CD4-positive, alpha-beta T cell (primary cell): ENCODE measurements around the gene C14orf180. TPM values are rescaled to one million over a fixed set of nuclear protein-coding genes. Genes with fewer than 3 reads are reported as not detected.

Experiments
- ATAC-seq: fragments of 200-7000 bp; cut with Tn5 transposase; one replicate; pipeline ENCODE4 v1.10.0; 2022; ENCODE audit warnings: mild to moderate bottlenecking; ENCODE audit not compliant: poor library complexity
- CTCF ChIA-PET: fragments of 350-600 bp; sonication (Branson Sonifier 250); formaldehyde crosslinking; loops from one replicate; lab custom pipeline; 2021; ENCODE audit warnings: antibody characterized with exemption, inconsistent platforms; lab: Charles Lee
- POLR2A ChIA-PET: fragments of 350-600 bp; sonication (Branson Sonifier 250); formaldehyde crosslinking; loops from one replicate; lab custom pipeline; 2021; ENCODE audit warnings: antibody characterized with exemption, inconsistent platforms; lab: Charles Lee
- DNase-seq, 14 experiments: peaks; one replicate each; pipeline ENCODE4 v3.0.0-alpha.2; 2013 to 2020; ENCODE audit warnings: mixed read lengths in 2 of 14
- H3K27ac ChIP-seq, 2 donors: one replicate each; pipeline versions ENCODE4 v1.5.1 to v1.7.0; 2013; ENCODE audit warnings: low read length in 2 of 2, low read depth in 1 of 2, mild to moderate bottlenecking in 1 of 2
- H3K27me3 ChIP-seq, 2 experiments: 1 replicate in 1 of 2; 2 replicates in 1 of 2; pipeline versions ENCODE4 v1.6.1 to v1.7.0; 2013; ENCODE audit warnings: low read length in 2 of 2, control low read depth in 1 of 2, mild to moderate bottlenecking in 1 of 2, moderate library complexity in 1 of 2; ENCODE audit not compliant: insufficient read depth in 2 of 2, control insufficient read depth in 1 of 2
- H3K36me3 ChIP-seq: one replicate; pipeline ENCODE4 v1.6.1; 2013; ENCODE audit warnings: low read length, control low read depth; ENCODE audit not compliant: insufficient read depth
- H3K4me1 ChIP-seq: one replicate; pipeline ENCODE4 v1.6.1; 2013; ENCODE audit warnings: low read length, control low read depth; ENCODE audit not compliant: insufficient read depth
- H3K4me3 ChIP-seq: one replicate; pipeline ENCODE4 v1.5.1; 2013; ENCODE audit warnings: mild to moderate bottlenecking, low read length, moderate library complexity
- H3K9me3 ChIP-seq, 2 experiments: 1 replicate in 1 of 2; 2 replicates in 1 of 2; pipeline versions ENCODE4 v1.6.1 to v1.7.0; 2013; ENCODE audit warnings: low read length in 2 of 2, mild to moderate bottlenecking in 2 of 2, control low read depth in 1 of 2, moderate library complexity in 1 of 2; ENCODE audit not compliant: control insufficient read depth in 1 of 2, insufficient read depth in 1 of 2
- H3K27ac Mint-ChIP-seq: one replicate; pipeline ENCODE4 v1.8.0; 2020; ENCODE audit warnings: mixed read lengths
- H3K27me3 Mint-ChIP-seq: one replicate; pipeline ENCODE4 v1.8.0; 2021; ENCODE audit warnings: mixed read lengths
- H3K36me3 Mint-ChIP-seq: one replicate; pipeline ENCODE4 v1.8.0; 2021; ENCODE audit warnings: low read depth, mixed read lengths
- H3K4me1 Mint-ChIP-seq: one replicate; pipeline ENCODE4 v1.8.0; 2021; ENCODE audit warnings: low read depth, mixed read lengths
- H3K4me3 Mint-ChIP-seq: one replicate; pipeline ENCODE4 v1.8.0; 2020; ENCODE audit warnings: mild to moderate bottlenecking, mixed read lengths
- H3K9me3 Mint-ChIP-seq: one replicate; pipeline ENCODE4 v1.8.0; 2020; ENCODE audit warnings: mixed read lengths
- intact Hi-C, 2 experiments: fragments of 100-400 bp; cut with DNase I in 1 of 2; cut with micrococcal nuclease in 1 of 2; formaldehyde crosslinking; loops; one replicate each; pipeline versions ENCODE4 v1.15.1 to v1.9.0; 2023 to 2025; cut with DNase I, micrococcal nuclease
- total RNA-seq, 174 experiments: library from RNA in 2 of 174; stranded (reverse) in 2 of 174; gene quantifications; one replicate each; pipeline ENCODE4 v1.2.3 and lab custom pipeline; 2021 to 2026
- TF ChIP-seq, protein P1 (sequence below): fragments of 200-600 bp; IDR thresholded peaks from one replicate; pipeline ENCODE4 v1.8.0; 2022; ENCODE audit warnings: antibody characterized with exemption, mild to moderate bottlenecking

C14orf180 gene
- total RNA-seq, 2 experiments from 2014 or later = not detected

GRCh38 chr14:104591031-104591430 is 11.5 kb downstream of the C14orf180 start:
- Histone ChIP-seq H3K9me3 (peaks cover 0 to 8% of the 10 kb centered on the region in 2 experiments), H3K27me3 (no peaks in the 10 kb centered on the region), H3K36me3 (no peaks in the 10 kb centered on the region), H3K4me3 (no peak overlapping the region), H3K4me1 (no peaks in the 10 kb centered on the region), H3K27ac (no peak overlapping the region)
- ChIA-PET POLR2A (no interaction called here), CTCF (interaction anchor here (0.6 kb wide), 1 partner anchor 336 kb away, joined by 4 read pairs; no protein-coding TSS in a partner anchor)
- Mint-ChIP-seq H3K27me3 (peaks cover 12% of the 10 kb centered on the region), H3K9me3 (no peaks in the 10 kb centered on the region), H3K36me3 (no peaks in the 10 kb centered on the region), H3K4me1 (no peaks in the 10 kb centered on the region), H3K27ac (no peak overlapping the region), H3K4me3 (no peak overlapping the region)
- TF ChIP-seq, protein P1, sequence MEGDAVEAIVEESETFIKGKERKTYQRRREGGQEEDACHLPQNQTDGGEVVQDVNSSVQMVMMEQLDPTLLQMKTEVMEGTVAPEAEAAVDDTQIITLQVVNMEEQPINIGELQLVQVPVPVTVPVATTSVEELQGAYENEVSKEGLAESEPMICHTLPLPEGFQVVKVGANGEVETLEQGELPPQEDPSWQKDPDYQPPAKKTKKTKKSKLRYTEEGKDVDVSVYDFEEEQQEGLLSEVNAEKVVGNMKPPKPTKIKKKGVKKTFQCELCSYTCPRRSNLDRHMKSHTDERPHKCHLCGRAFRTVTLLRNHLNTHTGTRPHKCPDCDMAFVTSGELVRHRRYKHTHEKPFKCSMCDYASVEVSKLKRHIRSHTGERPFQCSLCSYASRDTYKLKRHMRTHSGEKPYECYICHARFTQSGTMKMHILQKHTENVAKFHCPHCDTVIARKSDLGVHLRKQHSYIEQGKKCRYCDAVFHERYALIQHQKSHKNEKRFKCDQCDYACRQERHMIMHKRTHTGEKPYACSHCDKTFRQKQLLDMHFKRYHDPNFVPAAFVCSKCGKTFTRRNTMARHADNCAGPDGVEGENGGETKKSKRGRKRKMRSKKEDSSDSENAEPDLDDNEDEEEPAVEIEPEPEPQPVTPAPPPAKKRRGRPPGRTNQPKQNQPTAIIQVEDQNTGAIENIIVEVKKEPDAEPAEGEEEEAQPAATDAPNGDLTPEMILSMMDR = no peak
- intact Hi-C loops = no loop called here
- ATAC-seq = no peak
- DNase-seq = no peak

GRCh38 chr14:104591506-104592291 is 12.1 kb downstream of the C14orf180 start:
- peaks cover 0 to 8% of the 10 kb centered on the region in 2 experiments for H3K9me3 ChIP-seq
- ATAC-seq = no peak
- no peaks in the 10 kb centered on the region for H3K36me3 ChIP-seq
- TF ChIP-seq, protein P1 = no peak
- no peak overlapping the region for H3K4me3 ChIP-seq
- no peaks in the 10 kb centered on the region for H3K4me1 ChIP-seq
- Mint-ChIP-seq H3K4me3 (no peak overlapping the region), H3K27me3 (peaks cover 8% of the 10 kb centered on the region), H3K9me3 (no peaks in the 10 kb centered on the region), H3K27ac (no peak overlapping the region), H3K36me3 (no peaks in the 10 kb centered on the region), H3K4me1 (no peaks in the 10 kb centered on the region)
- H3K27ac ChIP-seq = no peak overlapping the region
- ChIA-PET CTCF (no interaction called here), POLR2A (no interaction called here)
- intact Hi-C loops = no loop called here
- H3K27me3 ChIP-seq = no peaks in the 10 kb centered on the region
- DNase-seq = no peak

GRCh38 chr14:104592292-104592672 is 12.7 kb downstream of the C14orf180 start:
- Histone ChIP-seq H3K9me3 (peaks cover 0 to 8% of the 10 kb centered on the region in 2 experiments), H3K27me3 (no peaks in the 10 kb centered on the region), H3K4me3 (no peak overlapping the region), H3K27ac (no peak overlapping the region), H3K4me1 (no peaks in the 10 kb centered on the region), H3K36me3 (no peaks in the 10 kb centered on the region)
- H3K27ac Mint-ChIP-seq = no peak overlapping the region
- POLR2A ChIA-PET = no interaction called here
- no peaks in the 10 kb centered on the region for H3K36me3 Mint-ChIP-seq
- TF ChIP-seq, protein P1 = no peak
- DNase-seq (no peak), ATAC-seq (no peak)
- peaks cover 8% of the 10 kb centered on the region for H3K27me3 Mint-ChIP-seq
- H3K9me3 Mint-ChIP-seq = no peaks in the 10 kb centered on the region
- intact Hi-C loops = no loop called here
- H3K4me1 Mint-ChIP-seq = no peaks in the 10 kb centered on the region
- CTCF ChIA-PET = no interaction called here
- no peak overlapping the region for H3K4me3 Mint-ChIP-seq
